GM12874 (cell line): ENCODE results near the gene VPS41.

ENCODE experiments used
- CTCF ChIP-seq: IDR thresholded peaks from 2 replicates; pipeline ENCODE4 v1.5.1; 2011; ENCODE audit warnings: low read depth, mild to moderate bottlenecking, control low read depth, low read length, moderate library complexity; ENCODE audit not compliant: insufficient read depth

Gene VPS41

GRCh38 chr7:38681882-38682281 lies 227.1 kb downstream of the VPS41 start:
- no peak for TF ChIP-seq CTCF

- TF ChIP-seq CTCF, result no peak
These were observed 229.6 kb downstream of the VPS41 start for GRCh38 chr7:38679419-38679818.

- no peak for TF ChIP-seq CTCF
These were observed 230.3 kb downstream of the VPS41 start for GRCh38 chr7:38678698-38679054.

GRCh38 chr7:38677981-38678697 lies 230.9 kb downstream of the VPS41 start:
- no peak for TF ChIP-seq CTCF

- TF ChIP-seq CTCF, result no peak
These were observed 233.4 kb downstream of the VPS41 start for GRCh38 chr7:38675494-38676106.

GRCh38 chr7:38674513-38674912 lies 234.5 kb downstream of the VPS41 start:
- no peak for TF ChIP-seq CTCF

GRCh38 chr7:38673795-38674194 lies 235.2 kb downstream of the VPS41 start:
- TF ChIP-seq CTCF, result no peak
